Islet precursor cell (in vitro differentiated cells): Measurements from ENCODE around the gene L3MBTL1.
A peak's percentile ranks its signal among the peaks of the same experiment; 100 is the strongest.
"Not testable (repeated sequence)": the region's sequence is repeated elsewhere in the genome, so short reads cannot be mapped to it uniquely, and the experiment has no call there.

Experiments
- DNase-seq: peaks from one replicate; pipeline ENCODE4 v3.0.0-alpha.2; 2018

L3MBTL1 gene

GRCh38 chr20:43507150-43508080, at the start of gene L3MBTL1:
Gene L3MBTL1, plus strand, starts transcription at chr20:43507697. Its CDS starts 5,807 bp downstream, at chr20:43513504.
- DNase-seq, result peak; percentile 92

- DNase-seq, result no peak
These were observed 49.0 kb upstream of the L3MBTL1 start for GRCh38 chr20:43458422-43458924.

GRCh38 chr20:43459022-43459942, 48.2 kb upstream of the L3MBTL1 start:
- DNase-seq, result no peak

GRCh38 chr20:43460172-43460829, 47.2 kb upstream of the L3MBTL1 start:
- DNase-seq, result no peak

GRCh38 chr20:43460830-43461200, 46.7 kb upstream of the L3MBTL1 start:
- DNase-seq, result no peak

- DNase-seq, result no peak
These were observed 45.4 kb upstream of the L3MBTL1 start for GRCh38 chr20:43461894-43462659.

- no peak for DNase-seq
These were observed 44.6 kb upstream of the L3MBTL1 start for GRCh38 chr20:43462660-43463526.

- no peak for DNase-seq
These were observed 43.8 kb upstream of the L3MBTL1 start for GRCh38 chr20:43463527-43464218.

GRCh38 chr20:43464219-43464790, 43.2 kb upstream of the L3MBTL1 start:
- DNase-seq, result no peak

- DNase-seq, result no peak
These were observed 41.9 kb upstream of the L3MBTL1 start for GRCh38 chr20:43465625-43465943.

- DNase-seq, result no peak
These were observed 39.9 kb upstream of the L3MBTL1 start for GRCh38 chr20:43467589-43467988.

- DNase-seq, result no peak
These were observed 34.7 kb upstream of the L3MBTL1 start for GRCh38 chr20:43472671-43473380.

GRCh38 chr20:43473381-43473704, 34.2 kb upstream of the L3MBTL1 start:
- no peak for DNase-seq

- no peak for DNase-seq
These were observed 30.3 kb upstream of the L3MBTL1 start for GRCh38 chr20:43477193-43477592.

- no peak for DNase-seq
These were observed 29.9 kb upstream of the L3MBTL1 start for GRCh38 chr20:43477619-43478018.

GRCh38 chr20:43490038-43490437, 17.5 kb upstream of the L3MBTL1 start:
- DNase-seq, result no peak

GRCh38 chr20:43492101-43492500, 15.4 kb upstream of the L3MBTL1 start:
- no peak for DNase-seq

GRCh38 chr20:43495388-43495787, 12.1 kb upstream of the L3MBTL1 start:
- no peak for DNase-seq

GRCh38 chr20:43502021-43502420, 5.5 kb upstream of the L3MBTL1 start:
- not testable (repeated sequence) for DNase-seq

- DNase-seq, result no peak
These were observed 1.3 kb upstream of the L3MBTL1 start for GRCh38 chr20:43506238-43506637.
